ENCODE data around the gene LMCD1.

DNA sequence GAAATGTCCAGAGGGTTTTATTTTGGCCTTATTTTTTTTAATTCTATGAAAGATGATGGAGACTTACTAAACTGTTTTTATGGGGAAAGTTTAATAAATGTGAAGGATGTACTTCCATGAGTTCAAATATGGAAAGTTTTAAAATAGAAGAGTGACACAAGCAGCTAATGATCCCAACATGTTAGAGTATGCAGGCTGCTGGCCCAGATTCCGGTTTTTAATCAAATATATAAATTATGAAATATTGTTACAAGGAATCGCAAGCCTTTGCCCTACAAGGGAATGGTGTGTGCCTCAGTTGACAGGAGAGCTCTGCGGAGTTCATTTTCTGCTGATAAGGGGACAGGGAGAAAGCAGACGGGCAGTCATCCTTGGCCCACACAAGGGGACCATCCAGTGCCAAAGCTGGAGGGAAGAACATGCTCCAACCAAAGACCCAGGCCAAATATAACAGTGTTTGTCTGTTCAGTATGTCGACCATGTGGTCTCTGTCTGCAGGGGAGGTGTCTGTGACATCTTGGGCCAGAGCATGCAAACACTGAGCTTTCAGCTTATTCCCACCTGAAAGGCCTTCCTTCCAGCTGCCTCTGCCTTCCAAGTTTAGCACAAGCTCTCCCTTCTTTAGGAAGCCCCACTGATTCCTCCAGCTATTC is 73.2 kb downstream of the LMCD1 start:
- TF ChIP-seq MAZ (IDR thresholded peaks at IDR 0.05; ENCODE audit: borderline replicate concordance, low read depth, low read length) (no peak), POLR2A (IDR thresholded peaks at IDR 0.05; ENCODE audit: low read depth, low read length) (no peak), CEBPB (IDR thresholded peaks at IDR 0.05; ENCODE audit: low read depth, low read length) (no peak), MXI1 (IDR thresholded peaks at IDR 0.05; ENCODE audit: borderline replicate concordance, low read depth, low read length) (no peak), SMC3 (IDR thresholded peaks at IDR 0.05; ENCODE audit: low read depth, low read length) (no peak), RAD21 (IDR thresholded peaks at IDR 0.05; ENCODE audit: low read length) (no peak), MAFK (IDR thresholded peaks at IDR 0.05; ENCODE audit: low read depth, low read length) (no peak), RFX5 (IDR thresholded peaks at IDR 0.05; ENCODE audit: low read depth, low read length) (no peak), BHLHE40 (IDR thresholded peaks at IDR 0.05; ENCODE audit: low read depth, low read length) (no peak), RCOR1 (IDR thresholded peaks at IDR 0.05; ENCODE audit: insufficient replicate concordance, low read length) (no peak), CHD1 (IDR thresholded peaks at IDR 0.05; ENCODE audit: low read depth, low read length) (no peak)
- TF ChIP-seq, protein P1, sequence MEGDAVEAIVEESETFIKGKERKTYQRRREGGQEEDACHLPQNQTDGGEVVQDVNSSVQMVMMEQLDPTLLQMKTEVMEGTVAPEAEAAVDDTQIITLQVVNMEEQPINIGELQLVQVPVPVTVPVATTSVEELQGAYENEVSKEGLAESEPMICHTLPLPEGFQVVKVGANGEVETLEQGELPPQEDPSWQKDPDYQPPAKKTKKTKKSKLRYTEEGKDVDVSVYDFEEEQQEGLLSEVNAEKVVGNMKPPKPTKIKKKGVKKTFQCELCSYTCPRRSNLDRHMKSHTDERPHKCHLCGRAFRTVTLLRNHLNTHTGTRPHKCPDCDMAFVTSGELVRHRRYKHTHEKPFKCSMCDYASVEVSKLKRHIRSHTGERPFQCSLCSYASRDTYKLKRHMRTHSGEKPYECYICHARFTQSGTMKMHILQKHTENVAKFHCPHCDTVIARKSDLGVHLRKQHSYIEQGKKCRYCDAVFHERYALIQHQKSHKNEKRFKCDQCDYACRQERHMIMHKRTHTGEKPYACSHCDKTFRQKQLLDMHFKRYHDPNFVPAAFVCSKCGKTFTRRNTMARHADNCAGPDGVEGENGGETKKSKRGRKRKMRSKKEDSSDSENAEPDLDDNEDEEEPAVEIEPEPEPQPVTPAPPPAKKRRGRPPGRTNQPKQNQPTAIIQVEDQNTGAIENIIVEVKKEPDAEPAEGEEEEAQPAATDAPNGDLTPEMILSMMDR (conservative IDR thresholded peaks at IDR 0.05; ENCODE audit: low read depth, low read length): no peak
- TF ChIP-seq, protein P2, sequence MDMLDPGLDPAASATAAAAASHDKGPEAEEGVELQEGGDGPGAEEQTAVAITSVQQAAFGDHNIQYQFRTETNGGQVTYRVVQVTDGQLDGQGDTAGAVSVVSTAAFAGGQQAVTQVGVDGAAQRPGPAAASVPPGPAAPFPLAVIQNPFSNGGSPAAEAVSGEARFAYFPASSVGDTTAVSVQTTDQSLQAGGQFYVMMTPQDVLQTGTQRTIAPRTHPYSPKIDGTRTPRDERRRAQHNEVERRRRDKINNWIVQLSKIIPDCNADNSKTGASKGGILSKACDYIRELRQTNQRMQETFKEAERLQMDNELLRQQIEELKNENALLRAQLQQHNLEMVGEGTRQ (IDR thresholded peaks at IDR 0.05; ENCODE audit: low read depth, low read length): no peak

All from IMR-90 (cell line).